Gastrocnemius medialis (tissue), 4 donors: ENCODE results near the gene LAMB2. TPM values are rescaled to one million over a fixed set of nuclear protein-coding genes. Genes with fewer than 3 reads are reported as not detected.
A peak's percentile ranks its signal among the peaks of the same experiment; 100 is the strongest.

Source experiments
- ATAC-seq, 2 donors: fragments of 150-250 bp; one replicate each; pipeline ENCODE4 v1.9.1; 2016
- DNase-seq, 2 donors: peaks; one replicate each; pipeline ENCODE4 v3.0.0-alpha.2; 2019
- H3K27ac ChIP-seq, 4 donors: fragments of 200-600 bp; sonication (generic); 1 replicate in 1 of 4; 2 replicates in 3 of 4; pipeline ENCODE4 v1.5.1; 2016 to 2018; ENCODE audit warnings: mild to moderate bottlenecking in 2 of 4, moderate library complexity in 1 of 4
- H3K27me3 ChIP-seq, 3 donors: fragments of 200-600 bp; sonication (generic) in 2 of 3; 1 replicate in 1 of 3; 2 replicates in 2 of 3; pipeline versions ENCODE4 v1.5.1 to v1.6.0; 2016 to 2019; ENCODE audit warnings: mild to moderate bottlenecking in 1 of 3, moderate library complexity in 1 of 3
- H3K36me3 ChIP-seq, 2 donors: fragments of 200-600 bp; sonication (generic) in 1 of 2; one replicate each; pipeline ENCODE4 v1.5.1; 2017 to 2018
- H3K4me1 ChIP-seq, 2 donors: fragments of 200-600 bp; sonication (generic) in 1 of 2; one replicate each; pipeline ENCODE4 v1.5.1; 2016 to 2017; ENCODE audit warnings: mild to moderate bottlenecking in 2 of 2
- H3K4me3 ChIP-seq, 4 donors: fragments of 200-600 bp; sonication (generic) in 3 of 4; 1 replicate in 1 of 4; 2 replicates in 3 of 4; pipeline ENCODE4 v1.5.1; 2016 to 2019; ENCODE audit warnings: mild to moderate bottlenecking in 2 of 4
- H3K9me3 ChIP-seq, 3 donors: fragments of 200-600 bp; sonication (generic) in 2 of 3; 1 replicate in 1 of 3; 2 replicates in 2 of 3; pipeline ENCODE4 v1.5.1; 2016 to 2019
- POLR2A ChIP-seq, 2 donors: fragments of 450-650 bp; IDR thresholded peaks; one replicate each; pipeline ENCODE4 v1.6.1; 2017; ENCODE audit warnings: antibody characterized with exemption in 2 of 2, mild to moderate bottlenecking in 2 of 2, moderate library complexity in 2 of 2
- in situ Hi-C, 4 donors: fragments of 200-750 bp; cut with MboI; loops; one replicate each; pipeline versions ENCODE4 v1.15.0 to v1.8.0; 2017; ENCODE audit warnings: low sequenced_read_pairs in 4 of 4
- intact Hi-C: fragments of 100-400 bp; cut with DNase I; formaldehyde crosslinking; loops from one replicate; pipeline ENCODE4 v1.15.1; 2023; ENCODE audit warnings: low total_unique reads
- total RNA-seq, 4 donors: library from RNA; depleted of rRNA; stranded (reverse); fragments of >200 nt; gene quantifications; one replicate each; pipeline versions ENCODE4 v1.1.0 to v1.2.3, GENCODE V29; 2016
- TF ChIP-seq, protein P1 (sequence below), 5 experiments: fragments of 450-650 bp in 3 of 5; fragments of 200-600 bp in 2 of 5; sonication (generic) in 2 of 5; IDR thresholded peaks in 4 of 5; conservative IDR thresholded peaks in 1 of 5; 1 replicate in 4 of 5; 2 replicates in 1 of 5; pipeline ENCODE4 v1.5.1; 2016 to 2019; ENCODE audit warnings: antibody characterized with exemption in 5 of 5, mild to moderate bottlenecking in 3 of 5, moderate library complexity in 3 of 5

Gene LAMB2
- total RNA-seq, 4 donors from 2014 or later: 154 to 355 (median 243) TPM

DNA sequence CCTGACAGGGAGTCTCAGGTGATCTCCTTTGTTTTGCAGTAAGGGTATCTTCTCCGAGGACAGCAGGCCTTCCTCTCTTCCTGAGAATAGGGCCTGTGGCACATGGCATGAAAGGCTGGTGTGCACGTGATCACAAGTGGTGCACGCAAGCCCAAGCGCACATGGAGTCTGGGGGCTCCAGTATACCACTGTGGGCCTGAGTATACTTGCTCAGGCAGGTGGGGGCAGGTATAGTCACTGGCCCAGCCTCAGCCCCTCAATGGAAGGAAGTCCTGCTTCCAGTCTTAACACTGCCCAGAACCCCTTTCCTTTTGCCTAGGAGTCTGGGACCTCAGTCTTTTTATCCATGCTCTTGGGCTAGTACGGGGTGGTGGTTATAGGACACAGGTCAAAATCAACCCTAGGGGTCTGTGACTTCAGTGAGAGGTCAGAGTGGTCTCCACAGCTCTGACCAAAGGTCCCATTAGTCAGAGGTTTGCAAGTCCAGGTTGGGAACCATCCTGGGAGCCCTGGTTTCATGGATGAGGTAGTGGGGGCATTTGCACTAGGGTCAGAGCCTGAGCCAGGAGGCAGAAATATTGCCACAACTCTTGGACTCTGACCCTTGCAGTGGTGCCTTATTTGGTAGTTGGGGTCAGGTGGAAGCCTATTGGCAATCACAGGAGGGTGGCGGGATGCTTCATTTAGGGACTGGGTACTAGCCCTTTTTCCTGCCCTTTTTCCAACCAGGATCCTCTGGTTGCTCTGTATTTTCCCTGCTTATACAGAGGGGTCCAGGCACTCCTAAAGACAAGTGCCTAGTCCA lies 34.1 kb upstream of the LAMB2 start:
- in situ Hi-C loops: loop anchor here (10.0 kb wide), 2 partner anchors 278 to 288 kb away; no protein-coding TSS in a partner anchor
- TF ChIP-seq POLR2A (IDR thresholded peaks at IDR 0.05): no peak
- TF ChIP-seq, protein P1, sequence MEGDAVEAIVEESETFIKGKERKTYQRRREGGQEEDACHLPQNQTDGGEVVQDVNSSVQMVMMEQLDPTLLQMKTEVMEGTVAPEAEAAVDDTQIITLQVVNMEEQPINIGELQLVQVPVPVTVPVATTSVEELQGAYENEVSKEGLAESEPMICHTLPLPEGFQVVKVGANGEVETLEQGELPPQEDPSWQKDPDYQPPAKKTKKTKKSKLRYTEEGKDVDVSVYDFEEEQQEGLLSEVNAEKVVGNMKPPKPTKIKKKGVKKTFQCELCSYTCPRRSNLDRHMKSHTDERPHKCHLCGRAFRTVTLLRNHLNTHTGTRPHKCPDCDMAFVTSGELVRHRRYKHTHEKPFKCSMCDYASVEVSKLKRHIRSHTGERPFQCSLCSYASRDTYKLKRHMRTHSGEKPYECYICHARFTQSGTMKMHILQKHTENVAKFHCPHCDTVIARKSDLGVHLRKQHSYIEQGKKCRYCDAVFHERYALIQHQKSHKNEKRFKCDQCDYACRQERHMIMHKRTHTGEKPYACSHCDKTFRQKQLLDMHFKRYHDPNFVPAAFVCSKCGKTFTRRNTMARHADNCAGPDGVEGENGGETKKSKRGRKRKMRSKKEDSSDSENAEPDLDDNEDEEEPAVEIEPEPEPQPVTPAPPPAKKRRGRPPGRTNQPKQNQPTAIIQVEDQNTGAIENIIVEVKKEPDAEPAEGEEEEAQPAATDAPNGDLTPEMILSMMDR (IDR thresholded peaks at IDR 0.05 in 4 of 5, conservative IDR thresholded peaks at IDR 0.05 in 1 of 5): no peak
- ATAC-seq: no peak
- intact Hi-C loops: loop anchor here (1.0 to 5.0 kb wide), 2 partner anchors 75 to 191 kb away; partner anchors contain the start of genes GPX1 and QRICH1
- H3K27ac ChIP-seq: peak overlapping the region; percentile 80 to 92 (median 86)
- no peaks in the 10 kb centered on the region for H3K9me3 ChIP-seq
- peaks cover 23 to 32% of the 10 kb centered on the region in 2 donors for H3K4me1 ChIP-seq
- peaks cover 0 to 9% of the 10 kb centered on the region in 2 donors for H3K36me3 ChIP-seq
- no peak for DNase-seq
- H3K4me3 ChIP-seq: peak overlapping the region; percentile 64 to 88 (median 81)
- no peaks in the 10 kb centered on the region for H3K27me3 ChIP-seq

DNA sequence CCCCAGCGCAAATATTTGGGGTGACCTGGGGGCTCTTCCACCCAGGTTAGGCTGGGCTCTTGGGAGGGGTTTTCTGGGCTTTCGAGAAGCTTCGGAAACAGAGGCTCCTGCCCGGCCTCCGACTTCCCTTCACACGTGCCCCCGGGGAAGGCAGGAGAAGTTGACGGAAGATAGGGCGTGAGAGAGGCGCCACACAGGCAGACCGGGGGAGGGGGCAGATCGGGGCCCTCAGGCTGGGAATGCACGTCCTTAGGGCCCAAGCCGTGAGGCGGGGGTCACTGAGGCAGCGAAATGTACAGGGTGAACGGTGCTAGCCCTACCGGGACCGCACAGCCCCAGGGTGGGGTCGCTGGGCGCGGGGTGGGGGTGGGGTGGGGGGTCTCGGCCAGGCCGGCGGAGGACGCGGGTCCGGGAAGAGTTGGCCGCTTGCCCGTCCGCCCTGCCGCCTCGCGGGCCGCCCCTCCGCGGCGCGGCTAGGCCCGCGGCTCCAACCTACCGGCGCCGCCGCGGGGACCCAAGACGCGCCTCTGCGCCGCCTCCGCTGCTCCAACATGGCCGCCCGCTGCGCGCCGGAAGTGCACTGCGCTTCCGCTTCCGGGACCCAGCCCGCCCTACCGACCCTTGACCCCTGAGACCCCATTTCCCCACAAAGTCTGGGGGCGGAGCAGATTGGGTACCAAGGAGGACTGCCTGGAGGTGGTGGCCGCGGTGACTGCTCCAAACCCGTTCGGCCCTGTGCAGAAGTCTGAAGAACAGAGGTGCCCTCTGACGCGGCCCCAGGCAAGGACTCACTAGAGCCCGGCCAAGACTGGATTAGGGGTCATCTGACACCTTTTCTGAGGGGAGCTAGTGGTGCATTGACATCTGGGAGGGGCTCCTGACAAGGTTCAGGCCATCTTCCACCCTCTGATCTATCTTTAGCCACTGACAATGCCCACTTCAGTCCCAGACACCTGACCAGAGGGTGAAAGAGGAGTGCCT lies 33.2 kb upstream of the LAMB2 start, which contains the start of gene CCDC71:
Gene CCDC71 (minus strand): TSS at position 561 of the 981 bp plus-strand sequence. CDS start 2,123 bp downstream, outside the sequence.
- Histone ChIP-seq H3K9me3 (no peaks in the 10 kb centered on the region), H3K4me3 (peak within 1 kb of the TSS; percentile 64 to 88 (median 81)), H3K4me1 (peaks cover 23 to 33% of the 10 kb centered on the region in 2 donors), H3K27me3 (no peaks in the 10 kb centered on the region), H3K36me3 (peaks cover 0 to 9% of the 10 kb centered on the region in 2 donors), H3K27ac (peak within 1 kb of the TSS; percentile 80 to 92 (median 86))
- DNase-seq (peak in 1 of 2 donors; percentile 69), ATAC-seq (peak; percentile 65 to 68)
- TF ChIP-seq, protein P1 (IDR thresholded peaks at IDR 0.05 in 4 of 5, conservative IDR thresholded peaks at IDR 0.05 in 1 of 5): no peak
- TF ChIP-seq POLR2A (IDR thresholded peaks at IDR 0.05): peak; percentile 54 to 81
- in situ Hi-C loops (loop anchor here (10.0 kb wide), 2 partner anchors 279 to 289 kb away; no protein-coding TSS in a partner anchor), intact Hi-C loops (loop anchor here (1.0 to 5.0 kb wide), 2 partner anchors 74 to 192 kb away; partner anchors contain the start of genes GPX1 and QRICH1)

DNA sequence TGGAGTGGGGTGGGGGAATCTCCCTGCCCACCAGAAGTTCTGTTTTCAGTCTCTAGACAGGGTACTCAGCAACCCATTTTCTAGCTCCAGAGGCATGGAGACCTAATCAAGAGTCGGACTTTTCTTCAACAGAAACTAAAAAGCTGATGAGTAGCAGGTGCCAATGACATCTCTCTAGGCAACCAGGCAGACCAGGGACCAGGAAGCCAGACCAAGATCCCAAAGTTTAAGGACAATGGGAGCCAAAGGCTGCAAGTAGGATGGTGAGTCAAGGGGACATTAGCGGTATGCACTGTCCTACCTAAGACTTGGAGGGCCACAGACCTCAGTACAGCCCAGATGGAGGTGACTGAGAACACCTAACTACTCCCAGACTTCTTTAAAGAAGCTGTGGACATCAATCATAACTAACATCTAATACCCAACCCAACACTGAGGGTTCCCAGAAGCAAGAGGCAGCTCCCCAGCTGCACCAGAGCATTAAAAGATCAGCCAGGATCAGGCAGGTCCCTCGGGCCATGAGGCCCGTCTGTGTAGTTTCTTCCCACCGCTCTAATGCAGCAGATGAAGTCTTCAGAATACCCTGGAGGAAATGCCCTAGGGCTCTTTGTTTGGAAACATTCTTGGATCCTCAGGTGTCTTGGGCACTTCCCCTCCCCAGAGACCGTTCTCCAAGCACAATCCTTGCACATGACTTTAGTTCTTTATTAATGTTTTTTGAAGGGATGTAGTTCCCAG lies 32.3 kb upstream of the LAMB2 start:
- TF ChIP-seq POLR2A (IDR thresholded peaks at IDR 0.05): no peak
- TF ChIP-seq, protein P1 (IDR thresholded peaks at IDR 0.05 in 4 of 5, conservative IDR thresholded peaks at IDR 0.05 in 1 of 5): no peak
- peak overlapping the region; percentile 64 to 88 (median 81) for H3K4me3 ChIP-seq
- ATAC-seq (no peak), DNase-seq (no peak)
- intact Hi-C loops: loop anchor here (5.0 kb wide), 1 partner anchor 73 kb away; the partner anchor contains the start of gene QRICH1
- H3K9me3 ChIP-seq: no peaks in the 10 kb centered on the region
- no peaks in the 10 kb centered on the region for H3K27me3 ChIP-seq
- H3K4me1 ChIP-seq: peaks cover 18 to 28% of the 10 kb centered on the region in 2 donors
- in situ Hi-C loops: loop anchor here (10.0 kb wide), 2 partner anchors 280 to 290 kb away; no protein-coding TSS in a partner anchor
- H3K36me3 ChIP-seq: peaks cover 0 to 9% of the 10 kb centered on the region in 2 donors
- H3K27ac ChIP-seq: peak overlapping the region; percentile 80 to 92 (median 86)
